OCI-M2 (cell line): ENCODE results near the gene KRT77.

Experiments
- DNase-seq: peaks from one replicate; lab custom pipeline; 2025; ENCODE audit not compliant: unreplicated experiment; lab: John Stamatoyannopoulos, UW

The KRT77 gene

DNA sequence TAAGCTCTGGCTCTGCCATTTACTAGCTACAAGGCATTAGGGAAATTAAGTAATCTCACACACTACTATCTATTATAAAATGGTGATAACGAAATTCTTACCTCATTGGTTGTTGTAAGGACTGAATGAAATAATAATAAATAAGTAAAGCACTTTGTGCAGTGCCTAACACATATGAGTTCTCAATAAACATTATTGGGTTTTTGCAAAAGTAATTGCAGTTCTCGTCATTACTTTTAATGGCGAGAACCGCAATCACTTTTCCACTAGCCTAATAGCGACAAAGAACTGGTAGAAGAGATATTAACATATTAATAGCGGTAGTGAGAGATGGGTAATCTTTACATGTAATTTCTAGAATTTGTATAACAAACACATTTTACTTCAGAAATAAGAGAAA is 9.2 kb downstream of the KRT77 start:
- DNase-seq = no peak

DNA sequence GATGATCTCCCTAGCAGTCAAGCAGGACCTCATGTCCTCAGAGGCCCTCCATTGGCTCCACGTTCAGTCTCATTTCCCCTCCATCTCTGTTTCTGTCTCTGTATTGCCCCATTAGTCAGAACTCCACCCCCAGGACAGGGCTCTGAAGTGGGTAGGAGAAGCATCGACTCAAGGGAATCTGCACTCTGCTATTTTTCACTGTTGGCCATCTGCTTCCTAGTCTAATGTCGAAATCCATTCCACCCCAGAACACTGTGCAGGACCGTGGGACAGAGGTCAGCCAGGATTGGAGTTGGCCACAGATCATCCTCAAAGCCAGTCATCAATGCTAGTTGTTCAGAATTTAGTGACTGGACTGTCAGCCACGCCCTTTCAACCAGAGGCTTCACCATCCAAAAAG is 10.1 kb downstream of the KRT77 start:
- DNase-seq = no peak

DNA sequence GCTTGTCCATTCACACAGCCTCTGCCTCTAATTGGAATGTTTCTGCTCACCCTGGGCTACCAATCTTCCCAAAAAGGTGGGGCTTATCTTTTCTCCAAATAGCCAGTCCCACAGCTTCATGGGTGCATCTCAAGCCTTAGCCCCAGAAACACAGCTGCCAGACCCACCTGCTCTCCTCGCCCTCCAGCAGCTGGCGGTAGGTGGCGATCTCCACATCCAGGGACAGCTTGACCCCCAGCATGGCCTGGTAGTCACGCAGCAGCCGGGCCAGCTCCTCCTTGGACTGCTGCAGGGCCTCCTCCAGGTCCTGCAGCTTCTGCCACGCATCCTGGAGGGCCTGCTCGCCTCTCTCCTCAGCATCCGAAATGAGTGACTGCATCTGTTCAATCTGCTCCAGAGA is 11.1 kb downstream of the KRT77 start:
- no peak for DNase-seq

DNA sequence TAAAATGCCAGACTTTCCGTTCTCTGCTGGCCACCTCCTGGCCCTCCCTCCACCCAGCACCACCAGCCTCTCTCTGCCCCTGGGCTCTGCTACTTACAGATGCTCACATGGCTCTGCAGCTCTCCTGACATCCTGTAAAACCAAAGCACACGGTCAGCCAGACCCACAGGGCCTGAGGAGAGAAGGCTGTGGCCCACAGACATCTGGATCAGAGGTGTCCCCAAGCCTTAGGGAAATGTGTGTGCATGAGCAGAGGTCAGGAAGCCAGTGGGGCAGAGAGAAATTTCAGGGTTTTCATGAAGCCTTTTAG is 11.5 kb downstream of the KRT77 start:
- no peak for DNase-seq

DNA sequence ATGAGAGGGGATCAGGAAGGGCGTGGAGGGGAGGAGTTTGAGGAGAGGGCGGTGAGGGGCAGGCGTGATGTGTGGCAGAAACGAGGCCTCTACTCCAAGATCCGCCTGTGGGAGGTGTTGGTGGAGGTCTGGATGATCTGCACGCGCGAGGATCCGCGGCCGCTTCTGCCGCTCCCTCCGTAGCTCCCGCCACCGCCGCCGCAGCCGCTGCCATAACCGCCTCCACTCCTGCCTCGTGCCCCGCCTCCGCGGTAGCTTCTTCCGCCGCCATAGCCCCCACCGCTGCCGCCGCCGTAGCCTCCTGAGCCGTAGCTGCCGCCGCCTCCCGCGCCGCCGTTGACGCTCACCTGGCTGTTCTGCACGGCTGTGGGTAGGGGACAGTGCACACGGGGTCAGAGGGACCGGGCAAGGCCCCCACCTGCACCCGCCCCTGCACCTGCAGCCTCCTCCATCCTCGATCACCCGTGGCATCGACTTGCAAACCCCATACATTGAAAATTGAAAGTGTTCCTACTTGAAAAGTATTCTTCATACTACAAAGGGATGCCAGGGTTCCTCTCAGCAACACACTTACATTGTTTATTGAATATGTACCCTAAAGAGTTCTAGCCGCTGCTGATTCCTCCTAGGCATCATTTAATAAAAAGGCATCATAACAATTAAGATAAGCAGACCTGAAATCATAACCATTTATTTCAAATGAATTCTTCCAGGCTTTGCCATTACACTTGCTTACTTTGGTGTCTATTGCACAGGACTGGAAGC is 12.1 kb downstream of the KRT77 start:
- no peak for DNase-seq

DNA sequence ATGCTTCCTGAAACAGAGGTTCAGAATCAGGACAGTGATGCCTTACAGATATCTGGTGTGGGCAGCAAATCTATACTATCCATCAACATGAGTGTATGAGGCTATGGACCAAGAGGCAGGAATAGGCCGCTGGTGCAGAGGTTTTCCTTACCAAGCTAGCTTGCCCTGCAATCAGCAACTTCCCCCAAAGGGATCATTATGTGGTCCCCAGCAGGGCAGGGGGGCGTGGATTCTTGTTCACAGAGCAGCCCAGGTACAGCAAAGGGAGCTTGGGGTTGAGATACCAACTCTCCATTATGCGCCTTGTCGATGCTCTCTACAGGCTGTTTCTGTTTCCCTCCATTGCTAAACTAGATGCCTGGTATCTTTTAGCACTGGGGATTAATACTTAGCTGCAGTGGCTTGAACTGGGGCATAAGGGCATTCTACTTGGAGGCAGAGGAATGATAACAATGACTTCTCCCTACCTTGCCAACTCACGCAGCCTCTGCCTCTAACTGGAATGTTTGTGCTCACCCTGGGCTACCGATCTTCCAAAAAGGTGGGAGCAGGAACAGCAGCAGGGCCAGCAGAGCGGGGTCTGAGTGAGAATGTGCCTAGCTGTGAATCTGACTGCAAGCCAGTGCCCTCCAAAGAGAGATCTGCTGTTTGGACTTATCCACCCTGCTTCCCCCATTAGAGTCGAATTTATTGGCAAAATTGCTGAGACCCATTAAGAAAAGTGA is 12.8 kb downstream of the KRT77 start:
- DNase-seq = no peak

DNA sequence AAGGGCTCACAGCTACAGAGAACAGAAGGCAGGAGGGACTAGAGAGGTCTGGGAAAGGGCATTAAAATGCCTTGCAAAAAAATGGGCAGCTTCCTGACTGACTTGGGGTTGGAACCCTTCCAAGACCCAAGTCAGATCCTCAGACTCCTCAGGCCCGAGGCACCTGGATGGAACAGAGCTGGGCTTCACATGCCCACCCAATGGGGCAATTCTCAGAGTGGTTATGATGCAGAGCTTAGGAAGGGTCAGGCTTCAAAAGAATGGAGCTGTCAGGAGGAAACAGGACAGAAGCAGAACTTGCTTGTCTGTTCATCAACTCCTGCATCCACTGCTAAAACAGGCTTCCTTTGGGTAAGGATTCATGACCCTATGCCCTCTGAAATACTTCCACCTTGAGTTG is 13.4 kb downstream of the KRT77 start:
- DNase-seq = no peak

DNA sequence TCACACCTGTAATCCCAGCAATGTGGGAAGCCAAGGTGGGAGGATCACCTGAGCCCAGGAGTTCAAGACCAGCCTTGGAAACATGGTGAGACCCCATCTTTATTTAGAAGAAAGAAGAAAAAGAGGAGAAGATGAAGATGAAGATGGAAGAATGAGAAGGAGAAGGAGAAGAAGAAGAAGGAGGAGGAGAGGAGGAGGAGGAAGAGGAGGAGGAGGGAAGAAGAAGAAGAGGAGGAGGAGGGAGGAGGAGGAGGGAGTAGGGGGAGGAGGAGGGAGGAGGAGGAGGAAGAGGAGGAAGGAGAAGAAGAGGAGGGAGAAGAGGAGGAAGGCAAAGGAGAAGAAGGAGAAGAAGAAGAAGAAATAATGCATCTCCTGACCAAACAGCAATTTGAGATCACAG is 14.1 kb downstream of the KRT77 start:
- DNase-seq = no peak

DNA sequence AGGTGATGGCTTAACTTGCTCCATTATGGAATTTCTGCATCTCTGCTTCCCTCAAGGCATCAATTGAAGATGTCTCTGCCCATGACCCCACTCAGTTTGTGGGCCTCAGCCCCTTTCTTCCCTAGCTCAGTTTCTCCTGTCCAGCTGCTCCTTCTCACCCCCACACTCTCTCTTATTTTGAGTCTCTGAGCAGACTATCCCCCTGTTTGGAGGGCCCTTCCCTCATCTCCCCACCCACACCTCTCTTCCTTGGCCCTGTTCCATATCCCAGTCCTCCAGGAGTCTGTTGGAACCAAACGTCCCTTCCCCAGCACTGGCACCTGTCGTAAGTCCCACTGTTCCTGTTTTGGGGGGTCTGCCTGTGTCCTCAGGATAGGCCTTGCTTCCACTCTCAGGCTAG is 14.8 kb downstream of the KRT77 start:
- no peak for DNase-seq

DNA sequence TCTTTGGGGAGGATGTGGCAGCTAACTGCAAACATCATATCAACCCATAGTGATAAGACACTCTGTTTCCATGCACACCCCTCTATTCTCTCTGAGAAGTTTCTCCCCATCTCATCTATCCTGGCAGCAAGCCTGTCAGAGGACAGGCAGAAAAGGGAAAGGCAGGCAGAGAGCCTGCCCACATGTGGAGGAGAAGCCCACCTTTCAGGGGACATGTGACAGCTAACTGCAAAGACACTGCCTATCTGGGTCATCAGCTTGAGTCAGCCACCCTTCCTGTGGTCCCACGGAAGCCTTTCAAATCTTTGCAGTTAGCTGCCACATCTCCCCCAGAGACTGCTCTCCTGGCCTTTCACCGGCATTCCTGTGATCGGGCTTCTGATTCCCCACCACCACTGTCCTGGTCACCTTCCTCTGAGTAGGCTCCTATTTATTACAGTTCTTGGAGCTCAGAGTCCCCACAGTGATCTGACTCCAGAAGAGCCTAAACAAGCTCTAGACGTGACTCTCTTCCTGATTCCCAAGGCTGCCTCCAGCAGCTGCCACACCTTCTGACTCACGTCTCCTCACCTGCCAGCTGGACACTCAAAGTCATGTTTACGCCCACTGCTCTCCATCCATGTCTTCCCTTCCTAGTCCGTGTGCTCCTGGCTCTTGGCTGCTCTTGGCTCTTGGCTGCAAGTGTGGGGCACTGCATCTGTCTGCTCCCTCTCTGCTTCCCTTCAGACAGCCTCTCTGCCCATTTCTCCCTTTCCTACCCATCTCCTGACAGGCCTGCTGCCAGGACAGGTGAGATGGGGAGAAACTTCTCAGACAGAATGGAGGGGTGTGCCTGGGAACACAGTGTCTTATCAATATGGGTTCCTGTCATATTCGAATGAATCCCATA is 15.6 kb downstream of the KRT77 start:
- DNase-seq = no peak

DNA sequence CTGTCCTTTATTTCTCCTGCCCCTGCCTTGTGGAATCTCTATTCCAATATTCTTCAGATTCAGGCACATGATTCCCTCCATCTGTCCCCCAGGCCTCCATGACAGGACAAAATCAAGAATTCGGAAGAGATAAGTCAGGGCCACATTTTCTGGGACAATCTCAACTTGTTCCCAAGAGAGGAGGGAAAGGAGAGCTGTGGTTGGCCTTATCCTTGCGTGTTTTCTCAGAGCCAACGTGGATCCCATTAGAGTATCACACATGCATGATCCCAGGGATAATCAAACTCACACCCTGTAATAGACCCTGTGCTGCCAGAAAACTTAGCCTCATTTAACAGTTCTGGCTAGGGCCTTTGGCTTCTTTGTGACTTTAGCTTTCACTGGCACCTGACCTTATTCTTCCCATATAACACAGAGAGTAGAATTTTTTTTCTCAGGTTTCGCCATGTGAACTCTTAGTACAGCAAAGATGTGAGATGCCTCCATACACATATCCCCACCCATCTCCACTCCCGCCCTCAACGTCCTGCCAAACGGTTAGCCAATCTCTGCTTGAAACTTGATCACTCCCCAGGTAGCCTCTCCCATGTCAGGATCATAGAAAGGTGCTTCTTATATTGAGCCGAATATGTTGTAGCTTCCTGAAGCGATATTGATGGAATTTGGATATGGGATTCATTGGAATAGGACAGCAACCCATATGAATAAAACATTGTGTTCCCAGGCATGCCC is 16.4 kb downstream of the KRT77 start:
- DNase-seq = no peak

DNA sequence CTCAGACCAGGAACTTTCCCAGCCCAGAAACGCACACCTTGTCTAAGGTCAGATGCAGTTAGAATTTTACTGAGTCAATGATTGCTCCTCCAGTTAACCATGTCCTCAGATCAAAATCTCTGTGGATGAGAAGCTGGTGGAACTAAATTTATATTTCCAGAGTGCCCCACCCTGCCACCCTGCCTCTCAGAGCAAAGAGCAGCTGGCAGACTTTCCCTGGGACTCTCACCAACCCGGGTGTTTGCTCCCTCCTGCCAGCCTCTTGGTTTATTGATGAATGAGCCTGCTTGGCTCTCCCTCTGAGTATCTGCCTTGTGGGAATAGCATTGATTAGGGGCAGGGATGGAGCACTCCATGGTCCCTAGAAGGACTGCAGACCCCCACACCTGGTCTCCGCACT is 17.3 kb downstream of the KRT77 start:
- no peak for DNase-seq

DNA sequence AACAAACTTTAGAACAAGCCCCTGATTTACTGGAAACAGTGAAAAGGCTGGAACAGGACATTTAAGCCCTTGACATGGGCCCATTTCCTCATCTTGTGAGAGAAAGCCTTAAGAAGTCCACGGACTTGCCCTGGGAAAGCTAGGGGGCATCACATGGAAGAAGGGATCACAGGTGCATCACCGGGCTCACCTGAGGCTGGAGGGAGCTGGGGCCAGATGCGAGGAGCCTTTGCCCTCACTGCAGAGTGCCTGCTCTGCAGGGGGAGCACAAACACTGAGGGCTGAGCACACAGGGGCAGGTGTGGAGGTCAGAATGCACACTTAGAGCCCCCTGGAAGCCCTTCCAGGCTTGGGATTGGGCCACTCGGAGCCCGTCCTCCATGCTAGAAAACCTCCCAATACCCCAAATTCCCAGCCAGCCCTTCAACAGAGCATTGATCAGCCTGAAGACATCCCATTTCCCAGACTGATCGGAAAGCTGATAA is 17.9 kb downstream of the KRT77 start:
- no peak for DNase-seq

DNA sequence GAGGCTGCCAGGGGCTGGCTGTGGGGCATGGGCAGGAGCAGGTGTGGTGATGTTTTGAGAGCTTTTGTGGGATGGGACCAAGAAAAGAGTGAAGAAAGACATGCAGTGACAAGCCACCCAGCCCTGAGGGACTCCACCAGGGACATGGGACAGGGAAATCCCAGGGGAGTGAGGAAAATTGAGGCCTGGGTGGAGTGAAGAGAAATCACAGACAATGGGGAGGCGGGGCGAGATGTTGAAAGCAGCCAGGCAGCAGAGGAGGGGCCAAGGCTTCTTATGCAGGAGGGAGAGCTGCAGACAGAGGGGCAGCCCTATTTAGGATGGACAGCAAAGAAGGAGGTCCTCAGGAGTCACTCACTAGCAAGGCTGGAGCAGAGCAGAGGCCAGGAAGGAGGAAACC is 18.9 kb downstream of the KRT77 start:
- DNase-seq = no peak

DNA sequence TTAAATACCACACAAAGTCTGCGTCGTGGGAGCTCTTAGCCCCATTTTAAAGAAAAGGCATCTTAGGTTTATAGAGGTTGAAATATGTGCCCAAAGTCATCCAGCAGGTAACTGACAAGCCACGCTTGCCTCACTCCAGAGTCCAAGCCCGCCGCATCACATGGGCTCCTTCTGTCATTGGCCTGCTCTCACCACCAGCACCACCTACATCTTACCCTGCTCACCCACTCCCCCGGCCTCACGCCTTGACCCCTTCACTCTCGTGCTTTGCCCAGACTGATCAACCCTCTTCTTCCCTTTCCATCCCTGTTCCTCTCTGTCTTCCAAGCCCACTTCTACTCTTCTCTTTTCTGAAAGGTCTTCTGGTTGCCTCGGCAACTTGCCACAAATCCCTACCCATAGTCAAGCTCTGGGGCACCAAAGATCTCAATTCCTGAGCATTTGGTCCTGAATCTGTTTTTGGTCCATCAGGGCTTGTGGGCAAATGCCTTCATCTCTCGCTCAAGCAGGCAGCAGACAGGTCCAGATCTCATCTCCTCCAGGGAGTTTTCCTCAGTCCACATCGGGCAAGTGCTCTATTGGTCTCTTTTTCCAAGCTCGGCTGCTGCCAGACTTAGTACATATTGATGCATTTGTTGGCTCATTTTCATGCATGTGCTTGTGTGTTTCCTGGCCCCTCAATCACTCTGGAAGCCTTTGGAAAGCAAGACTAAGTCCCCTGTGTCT is 19.6 kb downstream of the KRT77 start:
- no peak for DNase-seq

DNA sequence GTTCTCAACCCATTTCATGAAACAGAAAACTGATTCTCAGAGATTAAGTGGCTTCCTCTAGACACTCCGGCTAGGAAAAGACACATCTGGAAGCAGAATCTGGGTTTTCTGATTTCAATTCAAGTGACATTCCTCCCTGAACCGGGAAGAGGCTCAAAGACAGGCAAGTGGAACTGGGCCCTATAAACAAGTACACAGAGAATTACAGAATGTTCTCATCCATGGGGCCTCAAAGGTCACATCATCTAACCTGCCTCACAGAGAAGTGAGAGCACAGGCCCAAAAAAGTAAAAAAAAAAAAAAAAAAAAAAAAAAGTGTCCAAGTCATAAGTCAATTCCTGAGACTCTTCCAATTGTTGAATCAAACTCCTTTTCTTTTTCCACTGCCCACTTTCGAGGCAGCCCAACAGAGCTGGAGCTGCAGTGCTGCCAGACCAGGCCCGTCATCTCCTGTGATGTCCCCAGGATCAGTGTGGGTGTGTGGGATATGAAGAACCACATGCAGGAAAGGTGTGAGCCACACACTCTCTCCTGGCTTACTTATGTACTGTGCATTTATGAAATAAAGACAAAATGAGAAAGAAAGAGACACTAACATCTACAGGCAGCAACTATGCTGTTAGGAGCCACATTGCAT is 20.3 kb downstream of the KRT77 start:
- no peak for DNase-seq

DNA sequence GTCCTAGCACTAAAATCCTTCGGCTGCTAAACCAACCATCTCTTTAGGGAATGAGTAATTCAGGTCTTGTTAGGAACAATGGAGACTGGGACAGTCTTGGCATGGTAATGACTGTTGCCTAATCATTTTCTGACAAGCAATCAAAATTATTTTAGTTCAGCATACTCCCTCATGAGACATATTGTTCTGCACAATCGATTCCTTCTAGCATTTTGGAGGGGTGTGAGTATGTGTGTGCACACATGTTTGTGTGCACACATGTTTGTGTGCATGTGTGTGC is 21.0 kb downstream of the KRT77 start:
- no peak for DNase-seq

DNA sequence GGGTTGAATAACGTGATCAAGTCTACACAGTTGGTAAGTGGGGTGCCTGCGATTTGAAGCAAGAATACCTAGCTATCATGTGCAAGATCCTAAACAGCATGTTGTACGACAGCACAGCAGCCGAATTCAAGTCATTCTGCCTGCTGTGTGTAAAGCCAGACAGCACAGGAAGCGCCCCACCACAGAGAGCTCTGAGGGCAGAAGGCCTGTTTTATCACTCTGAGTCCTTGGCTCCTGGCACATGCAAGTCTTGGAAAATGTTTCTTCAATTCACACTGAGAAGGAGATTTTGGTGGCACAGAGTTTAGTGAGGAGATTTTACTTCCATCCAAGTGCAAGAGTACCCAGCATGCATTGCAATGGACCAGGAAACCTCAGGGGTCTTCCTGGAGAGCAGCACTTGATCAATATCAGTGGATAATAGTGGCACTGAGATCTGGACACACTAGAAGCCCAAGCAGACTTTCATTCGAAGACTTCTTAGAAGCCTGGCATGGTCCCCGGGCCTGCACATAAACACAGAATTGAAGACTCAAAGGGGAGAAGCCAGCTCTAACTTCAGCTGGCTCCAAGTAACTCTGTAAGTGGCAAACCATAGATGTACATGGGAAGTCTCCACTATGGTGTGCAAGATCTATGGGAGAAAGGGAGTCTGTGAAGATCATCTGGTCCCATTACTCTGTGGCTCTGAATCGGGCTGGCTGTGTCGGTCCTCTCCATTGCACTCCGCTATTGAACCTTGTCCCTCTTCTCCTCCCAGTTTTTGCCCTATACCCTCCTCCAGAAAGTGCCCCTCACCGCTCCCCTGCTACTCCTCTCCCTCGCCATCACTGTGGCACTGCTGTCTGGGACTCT is 21.6 kb downstream of the KRT77 start:
- no peak for DNase-seq

DNA sequence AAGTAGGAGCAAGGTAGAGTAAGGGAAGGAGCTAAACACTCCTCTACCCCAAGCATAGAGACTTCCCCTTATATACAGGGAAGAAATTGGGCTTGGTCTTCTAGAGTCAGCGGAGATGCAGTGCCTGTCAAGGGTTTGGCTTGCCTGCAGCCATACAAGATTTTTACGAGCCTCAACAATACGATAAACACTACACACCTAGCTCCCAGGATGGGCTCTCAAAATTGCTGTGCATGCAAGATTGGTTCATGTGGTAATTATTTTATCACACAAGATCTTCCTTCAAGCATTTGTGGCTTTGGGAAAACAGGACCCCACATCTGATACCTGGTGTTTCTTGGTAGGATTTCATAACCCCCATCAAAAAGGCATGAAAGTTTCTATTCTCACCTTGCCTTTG is 23.0 kb downstream of the KRT77 start, which contains the start of gene KRT1:
KRT1 (minus strand) TSS at position 45 of the 400 bp plus-strand sequence. CDS start 59 bp downstream, outside the sequence.
- DNase-seq = no peak
